SK-N-SH treated with all-trans-retinoic acid at 6 μM for 48 hours (cell line): Measurements from ENCODE around the gene RBM47.

Source experiments
- PPARA ChIP-seq: fragments of 250-450 bp; sonication (Bioruptor Pico); IDR thresholded peaks from 2 replicates; pipeline ENCODE4 v1.5.0; 2020; ENCODE audit warnings: mild to moderate bottlenecking, borderline replicate concordance
- TOX ChIP-seq: fragments of 250-450 bp; sonication (Bioruptor Pico); IDR thresholded peaks from 2 replicates; pipeline ENCODE4 v1.8.0; 2021; ENCODE audit warnings: mild to moderate bottlenecking, moderate library complexity, borderline replicate concordance

- TF ChIP-seq PPARA (CRISPR knock-in tag), result no peak
- TF ChIP-seq TOX (CRISPR knock-in tag), result no peak
Measured at GRCh38 chr4:40603281-40603680, 26.4 kb downstream of the RBM47 start.
